ENCODE measurements around the gene UVRAG.
A peak's percentile ranks its signal among the peaks of the same experiment; 100 is the strongest.
"Not testable (repeated sequence)": the region's sequence is repeated elsewhere in the genome, so short reads cannot be mapped to it uniquely, and the experiment has no call there.

UVRAG gene

GRCh38 chr11:75929706-75930105 lies 114.7 kb downstream of the UVRAG start:
- DNase-seq: no peak

GRCh38 chr11:75930534-75930933 lies 115.5 kb downstream of the UVRAG start:
- no peak for DNase-seq

GRCh38 chr11:75931124-75931523 lies 116.1 kb downstream of the UVRAG start:
- no peak for DNase-seq

GRCh38 chr11:75933736-75934135 lies 118.7 kb downstream of the UVRAG start:
- DNase-seq: not testable (repeated sequence)

- DNase-seq: no peak
Observed at GRCh38 chr11:75934851-75935250, 119.8 kb downstream of the UVRAG start.

- DNase-seq: no peak
Observed at GRCh38 chr11:75938543-75938942, 123.5 kb downstream of the UVRAG start.

- DNase-seq: no peak
Observed at GRCh38 chr11:75939516-75939915, 124.5 kb downstream of the UVRAG start.

- DNase-seq: no peak
Observed at GRCh38 chr11:75939992-75940391, 125.0 kb downstream of the UVRAG start.

GRCh38 chr11:75940911-75941310 lies 125.9 kb downstream of the UVRAG start:
- DNase-seq: no peak

- no peak for DNase-seq
Observed at GRCh38 chr11:75944515-75944914, 129.5 kb downstream of the UVRAG start.

GRCh38 chr11:75945446-75945845 lies 130.4 kb downstream of the UVRAG start:
- no peak for DNase-seq

- no peak for DNase-seq
Observed at GRCh38 chr11:75945947-75946346, 130.9 kb downstream of the UVRAG start.

GRCh38 chr11:75946531-75947530 lies 131.8 kb downstream of the UVRAG start:
- DNase-seq: peak; percentile 88

GRCh38 chr11:75949023-75949672 lies 134.1 kb downstream of the UVRAG start:
- no peak for DNase-seq

GRCh38 chr11:75950141-75950540 lies 135.1 kb downstream of the UVRAG start:
- no peak for DNase-seq

GRCh38 chr11:75954039-75954438 lies 139.0 kb downstream of the UVRAG start:
- DNase-seq: no peak

GRCh38 chr11:75955443-75955842 lies 140.4 kb downstream of the UVRAG start:
- DNase-seq: no peak

- DNase-seq: no peak
Observed at GRCh38 chr11:75959540-75959939, 144.5 kb downstream of the UVRAG start.

- no peak for DNase-seq
Observed at GRCh38 chr11:75964071-75964470, 149.1 kb downstream of the UVRAG start.

GRCh38 chr11:75966537-75967287 lies 151.7 kb downstream of the UVRAG start:
- no peak for DNase-seq

- no peak for DNase-seq
Observed at GRCh38 chr11:75968021-75968625, 153.1 kb downstream of the UVRAG start.

GRCh38 chr11:75969626-75970308 lies 154.8 kb downstream of the UVRAG start:
- no peak for DNase-seq

Measured in DMS153 (cell line).